NCI-H2081 treated with DMSO at 0.1 percent for 48 hours (cell line): ENCODE results near the gene ELFN2.
"Not testable (repeated sequence)": the region's sequence is repeated elsewhere in the genome, so short reads cannot be mapped to it uniquely, and the experiment has no call there.

ENCODE experiments used
- DNase-seq: peaks from one replicate; lab custom pipeline; 2025; lab: John Stamatoyannopoulos, UW

ELFN2 gene

DNA sequence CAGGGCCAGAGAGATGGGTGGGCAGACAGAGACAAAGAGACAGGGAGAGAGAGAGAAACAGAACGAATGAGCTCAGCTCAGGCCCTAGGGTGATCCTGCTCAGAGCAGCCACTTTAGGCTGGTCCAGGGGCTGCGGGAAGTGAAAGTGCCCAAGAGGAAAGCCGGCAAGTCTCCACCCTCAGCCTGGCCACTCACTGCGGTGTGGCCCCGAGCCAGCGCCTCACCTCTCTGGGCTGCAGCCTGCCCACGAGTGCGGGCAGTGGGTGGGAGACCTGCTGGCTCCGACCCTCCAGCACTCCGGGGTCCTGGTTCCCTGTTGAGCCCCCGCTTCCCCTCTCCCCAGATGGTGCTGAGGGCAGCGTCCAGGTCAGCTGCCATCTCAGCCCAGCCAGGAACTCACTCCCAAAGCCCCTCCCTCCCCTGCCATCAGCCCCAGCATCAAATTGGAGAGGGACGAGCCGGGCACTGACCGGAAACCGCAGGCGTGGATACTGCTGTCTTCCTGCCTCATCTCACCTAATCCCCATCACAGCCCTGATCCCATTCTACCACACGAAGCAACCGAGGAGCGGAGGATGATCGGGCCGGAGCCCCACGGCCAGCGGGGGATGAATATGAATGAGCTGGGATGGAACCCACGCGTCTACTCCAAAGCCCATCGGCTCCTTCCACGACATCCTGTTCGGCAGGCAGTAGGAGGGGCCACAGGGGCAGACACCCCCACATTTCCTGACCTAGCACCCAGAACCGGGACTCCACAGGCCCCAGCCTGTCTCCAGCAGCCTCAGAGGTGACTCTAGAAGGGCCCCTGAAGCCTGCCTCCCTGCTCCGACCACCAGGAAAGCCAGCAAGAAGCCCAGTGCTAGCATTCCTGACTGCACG is 16.9 kb downstream of the ELFN2 start:
- DNase-seq, result no peak

DNA sequence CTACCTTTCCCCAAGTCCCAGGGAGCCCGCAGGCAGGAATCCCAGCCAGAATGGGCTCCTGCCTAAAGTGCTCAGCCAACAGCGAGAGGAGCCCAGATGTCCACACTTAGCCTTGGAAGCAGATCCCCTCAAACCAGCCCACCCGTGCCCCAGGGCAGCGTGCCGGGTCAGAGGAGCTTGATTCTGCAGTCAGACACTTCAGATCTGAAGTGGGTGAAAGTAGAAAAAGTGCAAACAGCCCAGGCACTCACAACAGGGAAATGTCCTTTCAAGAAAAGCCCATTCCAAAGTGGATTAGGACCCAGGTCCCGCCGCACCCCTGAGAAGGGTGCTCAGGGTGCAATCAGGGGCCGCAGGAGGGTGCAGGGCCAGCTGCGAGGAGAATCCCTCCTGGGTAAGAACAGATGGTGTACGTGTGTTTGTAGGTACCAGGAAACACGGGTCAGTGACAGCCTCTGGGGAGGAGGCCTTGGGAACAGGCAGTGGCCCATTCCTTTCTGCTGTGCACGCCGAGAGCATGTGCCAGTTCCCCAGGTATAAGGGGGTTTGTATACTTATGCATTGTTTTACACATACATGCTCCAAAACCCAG is 17.7 kb downstream of the ELFN2 start:
- DNase-seq, result no peak

DNA sequence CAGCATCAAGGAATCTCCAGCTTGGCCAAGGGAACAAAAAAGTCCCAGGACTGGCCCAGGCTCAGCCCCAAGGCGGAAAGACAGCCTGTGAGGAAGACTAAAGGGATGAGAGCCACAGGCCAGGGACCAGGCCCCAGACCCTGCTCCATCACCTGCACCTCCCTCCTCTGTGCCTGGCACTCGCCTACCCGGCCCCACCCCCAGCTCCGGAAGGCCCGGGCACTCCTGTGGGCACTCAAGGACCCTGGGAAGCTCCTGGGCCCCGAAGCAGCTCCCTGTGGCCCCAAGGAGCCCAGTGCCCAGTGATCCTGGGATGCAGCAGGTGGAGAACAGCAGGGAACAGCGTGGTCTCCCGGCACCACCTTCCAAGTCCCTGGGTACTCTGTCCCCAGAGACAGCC is 18.2 kb downstream of the ELFN2 start:
- DNase-seq, result no peak

DNA sequence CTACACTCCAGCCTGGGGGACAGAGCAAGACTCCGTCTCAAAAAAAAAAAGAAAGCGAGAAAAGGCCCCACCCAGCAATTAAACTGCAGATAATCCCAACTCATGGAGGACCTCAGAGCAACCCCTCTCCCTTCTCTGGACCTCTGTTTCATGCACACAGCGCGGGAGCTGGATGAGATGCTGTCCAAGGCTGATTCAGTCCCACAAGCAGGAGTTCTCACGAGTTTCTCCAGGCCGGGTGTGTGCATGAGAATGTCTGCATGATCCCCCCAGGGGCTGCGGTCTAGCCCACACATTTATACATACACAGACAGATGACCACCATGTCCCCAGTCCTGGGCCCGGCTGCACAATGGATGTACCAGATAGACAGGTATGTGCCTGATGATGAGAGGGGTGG is 19.4 kb downstream of the ELFN2 start:
- DNase-seq, result no peak

DNA sequence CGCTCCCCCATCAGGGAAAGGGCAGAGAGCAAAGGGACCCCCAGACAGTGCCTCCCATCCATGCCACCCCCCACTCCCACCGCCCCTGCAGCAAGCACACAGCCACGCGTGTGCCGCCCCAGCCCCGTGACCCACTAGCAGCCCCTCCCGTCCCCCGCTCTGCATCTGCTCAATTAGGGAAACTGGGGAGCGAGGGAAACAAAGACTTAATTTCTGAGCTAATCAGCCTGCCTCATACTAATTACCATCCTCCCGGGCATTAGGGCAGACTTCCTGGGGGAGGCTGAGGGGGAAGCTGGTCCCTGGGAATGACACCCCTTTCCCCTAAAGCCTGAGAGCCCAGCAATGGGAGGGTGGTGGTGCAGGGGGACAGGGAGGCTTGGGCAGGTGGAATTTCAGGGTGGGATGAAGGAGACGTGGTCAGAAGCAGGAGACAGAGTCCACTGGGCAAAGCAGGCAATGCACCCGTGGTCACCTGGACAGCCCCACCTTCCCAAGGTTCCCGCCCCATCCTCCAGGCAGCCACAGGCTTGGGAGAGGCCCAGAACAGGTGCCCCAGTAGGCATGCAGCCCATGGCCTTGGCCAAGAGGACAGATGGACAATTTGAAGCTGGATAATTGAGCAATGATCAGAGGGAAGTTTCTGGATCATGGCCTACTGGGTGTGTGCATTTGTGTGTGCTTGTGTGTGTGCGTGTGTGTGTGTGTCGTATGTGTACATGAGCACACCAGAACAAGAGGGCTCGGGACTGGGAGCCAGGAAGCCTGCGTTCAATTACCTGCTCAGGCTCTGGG is 20.6 kb downstream of the ELFN2 start:
- no peak for DNase-seq

DNA sequence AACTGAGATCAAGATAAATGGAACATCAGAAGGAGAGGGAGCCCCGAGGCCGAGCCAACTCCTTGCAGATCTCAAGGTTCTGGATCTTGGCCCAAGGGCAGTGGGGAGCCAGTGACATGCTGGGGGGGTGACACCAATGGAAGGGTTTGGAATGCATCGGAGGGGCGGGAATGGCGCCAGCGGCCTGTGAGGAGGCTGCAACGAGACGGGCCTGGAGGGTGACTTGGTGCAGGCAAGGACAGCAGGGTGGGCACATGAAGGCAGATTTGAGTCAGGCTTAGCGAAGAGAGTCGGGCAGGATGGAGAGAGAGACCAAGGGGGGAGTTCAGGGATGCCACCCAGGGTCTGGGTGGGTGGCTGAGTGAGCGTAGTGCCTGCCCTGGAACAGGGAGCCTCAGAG is 23.2 kb downstream of the ELFN2 start:
- no peak for DNase-seq

DNA sequence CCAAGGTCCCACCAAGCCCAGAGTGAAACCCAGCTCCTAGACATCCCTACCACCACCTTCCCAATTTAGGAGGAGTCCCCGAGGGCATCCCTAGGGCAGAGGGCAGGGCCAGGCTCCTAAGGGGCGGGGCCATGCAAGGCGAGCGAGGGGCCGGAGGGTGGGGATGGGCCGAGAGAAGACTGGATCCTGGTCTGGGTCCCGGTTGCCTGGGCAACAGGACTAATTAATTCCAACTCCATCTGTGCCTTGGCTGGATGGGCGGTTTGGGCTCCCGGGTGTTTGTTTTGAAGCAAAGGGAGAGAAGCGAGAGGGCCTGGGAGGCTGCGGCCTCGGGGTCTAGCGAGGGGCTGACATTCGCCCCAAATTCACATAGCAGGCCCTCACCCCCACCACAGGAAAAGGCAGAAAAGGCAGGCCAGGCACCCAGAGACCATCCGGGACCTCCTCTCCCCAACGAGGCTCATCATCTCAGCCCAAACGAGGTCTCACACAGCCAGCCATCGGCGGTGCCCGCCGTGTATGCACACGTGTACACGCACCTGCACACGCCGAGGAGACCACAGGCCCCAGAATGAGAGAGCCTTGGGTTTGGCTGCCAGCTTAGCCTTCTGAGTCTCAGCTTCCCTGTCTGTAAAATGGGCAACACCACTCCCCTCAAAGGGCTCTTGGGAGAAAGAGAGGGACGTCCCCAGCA is 23.9 kb downstream of the ELFN2 start:
- no peak for DNase-seq

DNA sequence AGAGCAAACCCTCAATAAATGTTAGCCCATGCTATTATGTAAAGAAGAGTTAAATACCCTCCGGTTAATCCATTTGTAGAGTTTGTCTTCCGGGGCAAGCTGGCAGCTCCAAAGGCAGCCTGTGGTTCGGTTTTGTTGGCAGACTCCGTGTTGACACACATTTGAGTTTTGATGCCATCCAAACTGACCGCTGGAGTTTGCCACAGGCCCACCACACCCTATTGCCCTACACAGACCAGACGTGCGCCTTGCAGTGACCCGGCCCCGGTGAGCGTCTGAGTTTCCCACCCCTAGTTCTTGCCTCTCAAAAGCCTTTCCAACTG is 25.1 kb downstream of the ELFN2 start:
- no peak for DNase-seq

DNA sequence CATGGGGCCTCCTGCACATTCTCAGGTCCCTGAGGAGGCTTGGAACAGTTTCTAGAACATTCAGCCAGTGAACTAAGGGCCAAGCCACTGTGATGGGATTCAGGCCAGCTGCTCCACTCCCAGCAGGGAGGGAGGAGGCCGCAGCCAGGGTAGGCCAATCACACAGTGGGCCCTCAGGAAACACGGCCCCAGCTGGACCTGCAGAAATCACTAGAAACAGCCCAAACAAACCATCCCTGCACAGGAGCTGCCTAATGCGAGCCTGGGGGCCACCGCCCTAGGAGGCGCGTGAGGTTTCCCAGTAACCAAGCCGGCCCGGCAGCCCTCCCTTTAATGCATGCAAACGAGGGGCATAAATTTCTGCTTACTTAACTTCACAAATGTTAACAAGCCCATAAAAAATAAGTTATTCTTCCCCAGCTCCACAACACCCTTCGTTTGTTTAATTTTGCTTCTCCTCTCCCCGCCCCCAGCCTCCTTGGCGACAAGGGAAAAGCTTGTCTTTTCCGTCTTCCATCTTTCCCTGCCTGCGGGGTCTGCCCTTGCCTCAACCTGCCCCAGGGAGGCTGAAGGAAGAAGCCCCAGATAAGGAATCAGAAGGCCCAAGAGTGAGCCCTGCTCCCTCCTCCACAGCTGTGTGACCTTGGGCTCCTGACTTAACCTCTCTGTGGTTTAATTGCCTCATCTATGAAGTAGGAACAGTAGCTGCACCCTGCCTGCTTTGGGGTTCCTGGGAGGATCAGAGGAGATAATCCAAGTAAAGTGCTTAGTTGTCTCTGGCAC is 25.7 kb downstream of the ELFN2 start:
- no peak for DNase-seq

DNA sequence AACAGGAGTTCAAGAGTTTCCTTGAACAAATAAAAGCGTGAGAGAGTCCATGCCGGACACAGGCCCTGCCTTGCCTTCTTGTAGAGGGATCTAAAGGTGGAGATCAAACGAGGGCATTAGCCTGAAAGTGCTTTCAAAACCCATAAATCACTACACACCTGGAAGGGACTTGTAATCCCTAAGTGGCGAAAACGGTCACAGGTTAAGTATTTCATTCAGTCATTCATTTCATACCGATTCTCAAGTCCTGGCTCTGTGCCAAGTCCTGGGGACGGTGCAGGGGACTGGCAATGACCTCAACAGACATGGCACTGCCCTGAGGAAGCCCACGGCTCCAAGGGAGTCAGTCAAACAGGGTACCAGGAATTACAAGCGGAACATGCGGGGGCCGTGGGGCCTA is 26.6 kb downstream of the ELFN2 start:
- DNase-seq, result no peak

DNA sequence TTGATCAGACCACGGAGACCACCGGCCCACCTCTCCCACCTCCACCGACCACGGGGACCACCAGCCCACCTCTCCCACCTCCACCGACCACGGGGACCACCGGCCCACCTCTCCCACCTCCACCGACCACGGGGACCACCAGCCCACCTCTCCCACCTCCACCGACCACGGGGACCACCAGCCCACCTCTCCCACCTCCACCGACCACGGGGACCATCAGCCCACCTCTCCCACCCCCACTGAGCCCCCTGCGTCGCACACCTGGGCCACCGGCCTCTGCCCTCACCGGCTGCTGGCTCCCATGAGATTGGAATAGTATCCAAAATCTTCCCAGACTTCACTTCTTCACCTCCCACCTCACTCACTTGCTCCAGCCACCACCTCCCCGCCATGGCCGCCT is 27.8 kb downstream of the ELFN2 start:
- DNase-seq, result not testable (repeated sequence)

DNA sequence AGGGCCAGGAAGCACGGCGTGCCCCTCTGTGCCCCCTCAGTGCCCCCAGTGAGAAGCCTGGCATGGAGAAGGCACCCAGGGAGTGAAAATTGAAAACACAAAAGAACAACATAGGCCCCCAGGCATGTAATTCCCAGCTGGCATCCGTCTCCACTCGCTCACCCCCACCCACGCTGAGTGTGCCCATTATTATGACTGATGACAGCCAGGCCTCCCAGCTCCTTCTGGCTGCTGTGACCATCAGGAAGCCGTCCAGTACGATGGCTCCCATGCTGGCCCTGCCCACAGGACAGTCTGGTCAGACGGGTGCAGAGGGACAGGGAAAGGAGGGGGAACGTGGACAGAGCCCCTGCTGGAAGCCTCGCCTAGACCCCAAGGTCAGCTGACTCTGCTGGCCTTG is 30.1 kb downstream of the ELFN2 start:
- no peak for DNase-seq

DNA sequence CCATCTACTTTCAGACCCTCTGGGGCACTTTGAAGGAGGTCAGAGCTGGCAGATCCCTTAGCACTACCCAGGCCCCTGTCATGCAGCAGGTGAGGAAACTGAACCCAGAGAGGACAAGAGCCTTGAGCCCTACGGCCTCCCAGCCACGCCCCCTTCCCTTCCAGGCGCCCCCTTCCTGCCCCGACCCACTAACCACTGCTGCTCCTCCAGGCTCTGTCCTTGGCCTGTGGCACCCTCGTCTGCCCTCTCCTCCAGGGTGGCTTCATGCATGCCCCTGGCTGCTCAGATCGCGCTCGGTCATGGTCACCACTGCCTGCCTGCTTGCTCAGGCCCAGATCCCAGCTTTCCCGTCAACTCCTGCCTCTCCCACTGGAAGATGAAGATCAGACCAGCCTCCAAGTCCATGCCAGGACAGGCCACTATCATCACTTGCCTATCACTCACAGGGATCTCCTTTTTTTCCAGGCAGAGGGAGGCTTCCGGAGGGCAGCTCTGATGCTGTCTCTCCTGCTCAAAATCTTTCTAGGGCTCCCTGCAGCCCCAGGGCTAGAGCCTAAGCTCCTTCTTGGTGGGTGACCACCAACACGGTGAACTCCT is 30.7 kb downstream of the ELFN2 start:
- no peak for DNase-seq

DNA sequence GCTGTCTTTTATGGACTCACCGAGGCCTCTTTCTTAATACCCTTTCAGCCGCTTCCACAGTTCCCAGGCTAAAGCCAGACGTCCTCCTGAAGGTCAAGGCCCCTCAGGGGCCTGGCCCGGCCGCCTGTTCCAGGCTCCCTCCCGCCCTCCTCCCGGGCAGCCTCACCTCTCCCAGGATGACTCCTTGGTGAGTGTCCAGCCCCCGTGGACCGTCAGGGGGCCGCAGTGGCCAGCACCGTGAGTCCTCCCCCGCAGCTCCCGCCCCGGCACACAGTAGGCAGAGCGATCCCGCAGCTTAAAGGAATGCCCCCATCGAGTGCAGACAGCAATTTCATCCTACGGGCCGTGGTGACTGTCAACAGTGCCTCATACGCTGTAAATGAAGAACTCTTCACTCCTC is 32.9 kb downstream of the ELFN2 start:
- no peak for DNase-seq

DNA sequence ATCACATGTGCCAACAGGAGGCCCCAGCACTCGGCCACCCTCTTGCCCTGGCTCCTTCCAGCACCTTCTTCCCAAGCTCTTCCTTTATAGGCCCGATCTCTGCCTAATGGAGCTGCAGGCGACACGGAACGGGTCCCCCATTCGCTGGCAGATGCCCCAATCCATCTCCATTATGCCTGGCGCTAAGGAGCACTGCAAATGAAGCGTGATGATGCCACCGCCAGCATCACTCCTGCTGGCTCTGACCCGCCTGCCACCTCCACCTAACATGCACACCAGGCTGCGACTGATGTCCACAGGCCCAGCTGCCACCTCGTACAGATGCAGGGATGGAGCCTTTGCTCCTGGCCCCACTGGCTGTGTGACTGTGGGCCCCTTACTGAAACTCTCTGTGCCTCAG is 33.5 kb downstream of the ELFN2 start:
- DNase-seq, result no peak

DNA sequence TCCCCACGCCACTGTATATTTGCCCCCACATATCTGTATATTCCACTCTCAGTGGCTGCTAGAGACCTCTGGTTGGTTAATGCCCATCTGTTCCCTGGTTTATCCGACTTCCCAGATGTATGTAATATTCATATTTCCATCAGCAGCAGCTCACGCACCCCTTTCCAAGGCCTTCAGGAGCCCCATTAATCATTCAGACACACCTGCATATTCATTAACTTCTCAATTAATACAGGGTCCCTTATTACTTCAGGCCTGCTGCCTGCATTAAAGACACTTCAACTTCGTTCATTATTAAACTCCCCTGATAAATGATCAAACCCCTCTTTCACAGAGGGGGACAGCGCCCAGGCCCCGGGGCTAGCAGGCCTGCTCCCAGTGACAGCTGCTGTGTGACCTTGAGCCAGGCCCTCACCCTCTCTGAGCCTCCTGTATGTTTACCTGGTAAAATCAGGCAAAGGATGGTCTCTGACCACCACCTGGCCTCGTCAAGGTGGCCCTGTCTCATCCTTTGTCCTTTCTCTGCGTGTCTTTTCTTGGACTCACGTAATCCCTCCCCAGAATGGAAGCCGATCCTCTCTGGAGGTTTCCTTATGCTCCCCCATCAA is 34.5 kb downstream of the ELFN2 start:
- no peak for DNase-seq

DNA sequence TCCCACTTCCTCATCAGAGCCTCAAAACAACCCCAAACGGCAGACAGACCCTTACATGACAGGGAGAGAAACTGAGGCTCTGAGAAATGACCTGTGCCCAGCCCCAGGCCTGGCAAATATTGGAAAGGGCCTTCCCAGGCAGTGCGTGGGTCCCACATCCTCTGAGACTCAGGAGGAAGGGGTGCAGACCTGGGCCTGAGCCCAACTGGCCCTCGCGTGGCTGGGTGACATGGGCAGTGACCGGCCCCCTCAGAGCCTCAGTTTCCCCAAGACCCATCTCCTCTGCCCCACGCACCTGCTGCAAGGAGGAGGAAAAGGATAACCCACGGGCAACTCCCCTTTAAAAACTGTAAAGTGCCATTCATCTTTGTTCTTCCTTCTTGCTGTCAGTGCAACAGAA is 35.6 kb downstream of the ELFN2 start:
- no peak for DNase-seq

DNA sequence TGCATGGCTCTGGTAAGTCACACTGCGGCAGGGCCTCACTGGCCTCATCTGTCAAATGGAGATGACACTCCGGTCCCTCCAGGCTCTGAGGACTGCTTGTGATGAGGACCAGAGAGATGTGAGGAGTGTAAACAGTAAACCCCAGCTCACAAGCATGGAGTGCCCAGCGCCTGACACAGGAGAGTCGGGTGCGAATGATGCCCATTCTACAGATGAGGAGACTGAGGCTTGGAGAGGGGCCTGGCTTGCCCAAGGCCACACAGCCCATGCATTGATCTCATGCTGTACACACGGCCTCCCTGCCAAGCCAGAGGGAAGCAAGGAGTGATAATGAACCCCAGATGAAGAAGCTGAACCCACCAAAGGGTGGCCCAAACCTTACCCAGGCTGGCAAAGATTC is 37.2 kb downstream of the ELFN2 start:
- no peak for DNase-seq

DNA sequence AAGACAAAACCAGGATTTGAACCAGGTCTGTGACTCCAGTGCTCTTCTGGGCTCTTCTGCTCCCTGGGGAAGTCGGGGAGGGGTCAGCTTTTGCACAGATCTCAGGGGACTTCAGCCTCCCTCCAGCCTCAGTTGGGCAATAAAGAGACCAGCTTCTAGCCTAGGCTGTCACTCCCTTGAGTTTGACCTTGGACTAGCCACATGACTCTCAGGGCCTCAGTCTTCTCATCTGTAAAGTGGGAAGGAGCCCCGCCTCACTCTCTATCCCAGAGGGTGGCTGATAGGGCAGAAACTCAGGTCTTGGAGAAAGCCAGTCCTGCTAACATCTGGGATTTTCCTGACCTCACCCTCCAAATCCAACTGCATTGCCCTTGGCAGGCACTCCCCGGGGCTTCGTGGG is 38.7 kb downstream of the ELFN2 start:
- DNase-seq, result no peak

DNA sequence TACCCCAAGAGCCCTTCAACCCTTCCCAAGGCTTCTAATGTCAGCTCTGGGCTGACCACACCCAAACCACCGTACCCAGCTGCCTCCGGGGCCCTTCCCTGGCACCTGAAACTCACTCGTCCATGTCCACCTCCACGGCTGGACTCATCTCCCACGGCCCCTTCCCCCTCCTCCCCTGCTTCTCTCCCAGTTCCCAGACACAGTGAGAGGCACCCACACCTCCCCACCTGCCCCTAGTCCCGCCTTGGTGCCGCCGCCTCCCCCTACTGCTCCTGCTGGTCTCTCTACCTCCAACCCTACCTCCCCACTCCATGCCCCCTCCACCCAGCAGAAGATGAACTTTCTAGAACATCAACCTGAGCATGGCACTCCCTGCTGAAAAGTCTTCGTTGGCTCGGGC is 39.5 kb downstream of the ELFN2 start:
- DNase-seq, result no peak

DNA sequence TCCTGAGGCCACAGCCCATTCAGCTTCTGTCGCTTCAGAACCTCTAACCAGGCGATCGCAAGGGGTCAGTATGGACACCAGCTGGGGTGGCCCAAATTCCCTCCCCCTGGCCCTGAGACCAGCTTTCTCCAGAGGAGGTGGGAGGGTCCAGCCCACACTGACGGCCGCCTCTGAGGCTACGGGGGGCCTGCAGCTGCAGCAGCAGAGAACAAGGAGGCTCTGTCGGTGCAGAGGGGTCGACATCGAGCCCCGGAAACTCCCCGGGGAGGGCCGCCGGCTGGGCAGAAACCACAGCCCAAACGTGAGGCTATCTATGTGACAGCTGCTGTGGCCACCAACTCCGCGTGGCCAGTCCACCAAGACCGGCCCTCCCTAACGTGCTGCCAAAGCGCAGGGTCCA is 40.8 kb downstream of the ELFN2 start:
- DNase-seq, result no peak
